Inflammatory macrophage (primary cell): ENCODE data around the gene NETO1.

Source experiments
- DNase-seq, 2 donors: peaks; one replicate each; pipeline ENCODE4 v3.0.0-alpha.2; 2020 to 2022

Gene NETO1

DNA sequence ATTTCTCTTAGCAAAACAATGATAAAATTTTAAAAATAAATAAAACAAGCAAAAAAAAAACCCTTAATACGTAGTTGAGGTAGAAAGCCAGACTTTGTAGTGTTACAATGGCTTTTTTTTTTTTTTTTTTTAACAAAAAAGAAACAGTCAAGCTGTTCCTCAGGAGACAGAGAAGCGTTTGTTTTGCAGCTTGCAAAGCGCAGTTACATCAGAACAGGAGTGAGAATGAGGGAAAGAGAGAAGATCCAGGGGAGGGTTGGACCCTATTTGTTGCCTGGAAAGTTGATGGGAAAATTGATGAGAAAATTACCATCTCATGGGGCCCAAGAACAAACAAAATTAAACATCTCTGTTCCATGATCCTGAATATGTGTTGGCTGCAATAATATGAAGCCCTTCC, 146.5 kb downstream of the NETO1 start:
- DNase-seq, result no peak

GRCh38 chr18:72720116-72720515, 147.7 kb downstream of the NETO1 start:
- no peak for DNase-seq

- DNase-seq, result no peak
These were observed 163.6 kb downstream of the NETO1 start for GRCh38 chr18:72704202-72704601.

DNA sequence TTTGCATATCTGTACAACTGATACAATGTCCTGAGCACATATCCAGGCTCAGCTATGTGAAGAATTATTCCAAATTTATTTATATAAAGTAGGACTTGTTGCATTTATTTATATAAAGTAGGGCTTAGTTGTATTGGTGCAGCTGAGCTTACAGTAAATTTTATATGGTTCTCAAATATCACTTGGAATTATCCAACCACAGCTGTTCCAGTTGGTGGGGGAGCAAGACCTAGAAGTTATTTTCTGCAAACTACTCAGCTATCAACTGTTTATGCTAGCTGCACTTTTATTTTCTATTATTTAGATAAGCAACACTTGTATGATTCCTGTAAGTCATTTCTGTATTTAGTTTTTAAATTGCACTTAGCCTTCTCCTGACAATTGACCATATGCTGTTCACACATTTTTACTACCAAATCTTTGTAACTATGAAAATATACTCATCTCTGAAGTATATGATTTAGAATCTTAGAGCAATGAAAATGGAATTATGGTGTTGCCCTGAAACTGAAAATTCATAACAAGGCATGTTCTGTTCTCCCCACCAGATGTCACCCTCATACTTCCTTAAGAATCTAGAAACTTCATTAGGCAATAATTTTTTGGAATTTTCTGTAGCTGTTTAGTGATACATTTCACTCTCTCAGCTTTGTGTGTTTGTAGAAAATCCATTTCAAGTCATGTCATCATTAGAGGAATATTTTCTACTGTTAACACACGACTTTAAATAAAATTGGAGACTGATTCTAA, 166.7 kb downstream of the NETO1 start:
- peak in 1 of 2 donors; percentile 3 for DNase-seq

DNA sequence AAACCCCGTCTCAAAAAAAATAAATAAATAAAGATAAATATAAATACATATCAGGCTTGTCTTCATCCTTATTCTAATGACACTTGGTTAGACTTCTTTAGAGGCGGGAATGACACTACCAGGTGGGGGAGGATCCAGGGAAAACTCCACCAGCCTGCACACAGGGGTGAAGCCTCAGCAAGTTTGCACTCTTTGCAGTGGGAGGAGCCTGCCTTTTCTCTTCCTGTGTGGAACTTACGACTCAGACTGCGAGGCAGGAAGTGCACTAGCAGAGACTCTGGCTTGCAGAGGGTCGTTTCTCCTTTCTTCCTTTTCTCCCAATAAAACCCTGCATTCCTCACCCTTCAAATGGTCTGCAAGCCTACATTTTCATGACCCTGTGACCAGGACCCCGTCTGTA, 170.1 kb downstream of the NETO1 start:
- DNase-seq, result no peak

- DNase-seq, result no peak
These were observed 175.2 kb downstream of the NETO1 start for GRCh38 chr18:72692595-72692994.
